Urinary bladder (tissue), 4 donors: ENCODE data around the gene DENND1A. TPM values are rescaled to one million over a fixed set of nuclear protein-coding genes. Genes with fewer than 3 reads are reported as not detected.
"Not testable (repeated sequence)": the region's sequence is repeated elsewhere in the genome, so short reads cannot be mapped to it uniquely, and the experiment has no call there.

Experiments used
- DNase-seq: peaks from one replicate; pipeline ENCODE4 v3.0.0-alpha.2; 2015; ENCODE audit errors: extremely low spot score
- H3K27ac ChIP-seq: one replicate; pipeline ENCODE4 v1.5.1; 2013; ENCODE audit warnings: low read depth, mild to moderate bottlenecking, moderate library complexity
- H3K36me3 ChIP-seq: one replicate; pipeline ENCODE4 v1.6.1; 2013; ENCODE audit warnings: mild to moderate bottlenecking, moderate library complexity; ENCODE audit not compliant: insufficient read depth
- H3K4me1 ChIP-seq: one replicate; pipeline ENCODE4 v1.6.1; 2013; ENCODE audit warnings: mild to moderate bottlenecking, moderate library complexity; ENCODE audit not compliant: insufficient read depth
- H3K4me3 ChIP-seq: one replicate; pipeline ENCODE4 v1.5.1; 2013; ENCODE audit warnings: low read depth, low read length
- WGBS: extraction: QIAGEN DNeasy Blood & Tissue Kit; methylation state at CpG from one replicate; pipeline ENCODE4 v1.1.7; 2013; 5-methylcytosine and 5-hydroxymethylcytosine counted together
- polyA plus RNA-seq: library from polyadenylated mRNA; stranded (reverse); fragments of 200-250 nt; gene quantifications from one replicate; pipeline ENCODE4 v1.2.3, GENCODE V29; 2013
- total RNA-seq: library from RNA; depleted of rRNA; stranded (reverse); fragments of >200 nt; gene quantifications from one replicate; pipeline ENCODE4 v1.2.3, GENCODE V29; 2014
- donor health status: healthy with polysubstance abuse.
- donor health status: healthy.

The DENND1A gene
- total and polyA plus RNA-seq, 2 donors: 14.8 to 20.2 TPM

- no peaks in the 10 kb centered on the region for H3K36me3 ChIP-seq
- H3K4me3 ChIP-seq: no peak overlapping the region
- H3K4me1 ChIP-seq: no peaks in the 10 kb centered on the region
- no peak overlapping the region for H3K27ac ChIP-seq
- WGBS: 88% methylated on average over 2 of the region's 2 CpGs
- DNase-seq: no peak
These were observed 191.3 kb downstream of the DENND1A start for GRCh38 chr9:123738648-123739047.

GRCh38 chr9:123735376-123735775 is 194.6 kb downstream of the DENND1A start:
- DNase-seq: no peak
- Histone ChIP-seq H3K4me3 (no peak overlapping the region), H3K36me3 (no peaks in the 10 kb centered on the region), H3K4me1 (no peaks in the 10 kb centered on the region), H3K27ac (no peak overlapping the region)
- WGBS: 97% methylated on average over 4 of the region's 4 CpGs

GRCh38 chr9:123728571-123728970 is 201.4 kb downstream of the DENND1A start:
- H3K4me1 ChIP-seq, DNase-seq, H3K36me3 ChIP-seq, H3K4me3 ChIP-seq, H3K27ac ChIP-seq: not testable (repeated sequence)
- 95% methylated on average over 5 of the region's 5 CpGs for WGBS

- H3K27ac ChIP-seq: no peak overlapping the region
- H3K36me3 ChIP-seq: no peaks in the 10 kb centered on the region
- no peaks in the 10 kb centered on the region for H3K4me1 ChIP-seq
- DNase-seq: no peak
- 100% methylated on average over 1 of the region's 1 CpG for WGBS
- no peak overlapping the region for H3K4me3 ChIP-seq
These were observed 202.6 kb downstream of the DENND1A start for GRCh38 chr9:123727332-123727731.

- H3K4me1 ChIP-seq: no peaks in the 10 kb centered on the region
- no peak for DNase-seq
- H3K27ac ChIP-seq: no peak overlapping the region
- 74% methylated on average over 8 of the region's 8 CpGs for WGBS
- no peak overlapping the region for H3K4me3 ChIP-seq
- H3K36me3 ChIP-seq: no peaks in the 10 kb centered on the region
These were observed 204.5 kb downstream of the DENND1A start for GRCh38 chr9:123725389-123725788.

- DNase-seq: no peak
- 92% methylated on average over 2 of the region's 2 CpGs for WGBS
- Histone ChIP-seq H3K4me3 (no peak overlapping the region), H3K27ac (no peak overlapping the region), H3K36me3 (no peaks in the 10 kb centered on the region), H3K4me1 (no peaks in the 10 kb centered on the region)
These were observed 205.6 kb downstream of the DENND1A start for GRCh38 chr9:123724211-123724796.

- no peaks in the 10 kb centered on the region for H3K36me3 ChIP-seq
- H3K27ac ChIP-seq: no peak overlapping the region
- H3K4me1 ChIP-seq: no peaks in the 10 kb centered on the region
- no peak overlapping the region for H3K4me3 ChIP-seq
- DNase-seq: no peak
- 80% methylated on average over 4 of the region's 4 CpGs for WGBS
These were observed 206.6 kb downstream of the DENND1A start for GRCh38 chr9:123723135-123723875.

GRCh38 chr9:123722378-123722777 is 207.5 kb downstream of the DENND1A start:
- H3K4me1 ChIP-seq: no peaks in the 10 kb centered on the region
- no peak overlapping the region for H3K4me3 ChIP-seq
- no peak for DNase-seq
- no peaks in the 10 kb centered on the region for H3K36me3 ChIP-seq
- WGBS: 97% methylated on average over 4 of the region's 4 CpGs
- H3K27ac ChIP-seq: no peak overlapping the region

GRCh38 chr9:123718188-123718587 is 211.7 kb downstream of the DENND1A start:
- Histone ChIP-seq H3K36me3 (no peaks in the 10 kb centered on the region), H3K4me3 (no peak overlapping the region), H3K4me1 (no peaks in the 10 kb centered on the region), H3K27ac (no peak overlapping the region)
- no peak for DNase-seq
- 98% methylated on average over 1 of the region's 1 CpG for WGBS

- Histone ChIP-seq H3K36me3 (no peaks in the 10 kb centered on the region), H3K4me1 (no peaks in the 10 kb centered on the region), H3K4me3 (no peak overlapping the region), H3K27ac (no peak overlapping the region)
- no peak for DNase-seq
These were observed 212.2 kb downstream of the DENND1A start for GRCh38 chr9:123717581-123718175.

- Histone ChIP-seq H3K27ac (no peak overlapping the region), H3K4me3 (no peak overlapping the region), H3K36me3 (no peaks in the 10 kb centered on the region), H3K4me1 (no peaks in the 10 kb centered on the region)
- WGBS: 90% methylated on average over 8 of the region's 8 CpGs
- DNase-seq: no peak
These were observed 213.5 kb downstream of the DENND1A start for GRCh38 chr9:123716339-123716945.

- no peak for DNase-seq
- Histone ChIP-seq H3K36me3 (no peaks in the 10 kb centered on the region), H3K4me3 (no peak overlapping the region), H3K27ac (no peak overlapping the region), H3K4me1 (no peaks in the 10 kb centered on the region)
- 61% methylated on average over 1 of the region's 1 CpG for WGBS
These were observed 214.7 kb downstream of the DENND1A start for GRCh38 chr9:123715258-123715657.

GRCh38 chr9:123713282-123713681 is 216.6 kb downstream of the DENND1A start:
- 78% methylated on average over 2 of the region's 2 CpGs for WGBS
- DNase-seq: no peak
- Histone ChIP-seq H3K4me3 (no peak overlapping the region), H3K36me3 (no peaks in the 10 kb centered on the region), H3K27ac (no peak overlapping the region), H3K4me1 (no peaks in the 10 kb centered on the region)

- 95% methylated on average over 1 of the region's 1 CpG for WGBS
- no peak overlapping the region for H3K4me3 ChIP-seq
- no peak for DNase-seq
These were observed 217.5 kb downstream of the DENND1A start for GRCh38 chr9:123712399-123712798.

More at GRCh38 chr9:123712399-123712798, 217.5 kb downstream of the DENND1A start:
- Histone ChIP-seq H3K36me3 (no peaks in the 10 kb centered on the region), H3K4me1 (no peaks in the 10 kb centered on the region), H3K27ac (no peak overlapping the region)
